AG09309 (cell line): ENCODE measurements around the gene RBM18.
A peak's percentile ranks its signal among the peaks of the same experiment; 100 is the strongest.

Experiments used
- DNase-seq: peaks from one replicate; pipeline ENCODE4 v3.0.0-alpha.2; 2010; ENCODE audit warnings: low read depth
- H3K4me3 ChIP-seq: 2 replicates; pipeline ENCODE4 v1.5.1; 2011; ENCODE audit warnings: mild to moderate bottlenecking, low read depth, low read length, moderate library complexity; ENCODE audit not compliant: control insufficient read depth
- CTCF ChIP-seq: IDR thresholded peaks from 2 replicates; pipeline ENCODE4 v1.5.1; 2011; ENCODE audit warnings: mild to moderate bottlenecking, low read depth, low read length, inconsistent platforms; ENCODE audit not compliant: insufficient read depth, control insufficient read depth; ENCODE audit errors: missing control alignments

Gene RBM18, protein sequence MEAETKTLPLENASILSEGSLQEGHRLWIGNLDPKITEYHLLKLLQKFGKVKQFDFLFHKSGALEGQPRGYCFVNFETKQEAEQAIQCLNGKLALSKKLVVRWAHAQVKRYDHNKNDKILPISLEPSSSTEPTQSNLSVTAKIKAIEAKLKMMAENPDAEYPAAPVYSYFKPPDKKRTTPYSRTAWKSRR

GRCh38 chr9:122264360-122265148 is at the start of gene RBM18, which contains the start of gene MRRF:
Gene RBM18 (minus strand): TSS chr9:122264840. CDS start chr9:122261492, 3,348 bp downstream.
Gene MRRF (plus strand): TSS chr9:122264882. CDS start chr9:122270892, 6,010 bp downstream.
- TF ChIP-seq CTCF: no peak
- DNase-seq: peak; percentile 55
- H3K4me3 ChIP-seq: peak within 1 kb of the TSS; percentile 91

- no peak overlapping the region for H3K4me3 ChIP-seq
- no peak for DNase-seq
- TF ChIP-seq CTCF: no peak
These were observed 49.5 kb upstream of the RBM18 start for GRCh38 chr9:122314165-122314564.

GRCh38 chr9:122309861-122310260 is 45.2 kb upstream of the RBM18 start:
- no peak overlapping the region for H3K4me3 ChIP-seq
- TF ChIP-seq CTCF: no peak
- no peak for DNase-seq

DNA sequence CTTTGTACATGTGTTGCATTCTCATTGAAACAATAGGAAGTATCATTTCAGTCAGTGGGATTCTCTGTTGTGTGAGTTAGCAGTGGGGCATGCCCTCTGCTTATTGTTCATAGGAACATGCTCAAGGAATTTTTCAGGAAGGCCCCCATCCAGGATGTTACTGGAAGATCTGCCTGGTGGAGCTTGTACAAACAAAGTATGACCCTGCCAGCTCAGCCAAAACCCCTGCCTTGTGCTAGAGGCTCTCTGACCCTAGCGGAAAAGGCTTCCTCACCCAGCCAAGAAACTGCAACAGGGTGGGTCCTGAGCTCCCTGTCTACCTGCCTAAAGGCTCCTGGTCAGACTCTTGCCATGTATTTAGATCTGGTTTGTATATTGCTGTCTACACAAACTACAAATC is 43.3 kb upstream of the RBM18 start:
- no peak for TF ChIP-seq CTCF
- no peak overlapping the region for H3K4me3 ChIP-seq

GRCh38 chr9:122307061-122307460 is 42.4 kb upstream of the RBM18 start:
- TF ChIP-seq CTCF: no peak
- DNase-seq: no peak
- H3K4me3 ChIP-seq: no peak overlapping the region

More for the DNA sequence above, 43.3 kb upstream of the RBM18 start:
- DNase-seq: no peak

GRCh38 chr9:122302237-122303093 is 37.8 kb upstream of the RBM18 start:
- no peak for DNase-seq
- TF ChIP-seq CTCF: no peak
- no peak overlapping the region for H3K4me3 ChIP-seq
